GM18520 (cell line): Measurements from ENCODE around the gene EHMT2.

ENCODE experiments used
- ATAC-seq: cut with Tn5 transposase; IDR thresholded peaks from one replicate; pipeline ENCODE4 v1.9.1; 2021; ENCODE audit not compliant: unreplicated experiment

Gene EHMT2

DNA sequence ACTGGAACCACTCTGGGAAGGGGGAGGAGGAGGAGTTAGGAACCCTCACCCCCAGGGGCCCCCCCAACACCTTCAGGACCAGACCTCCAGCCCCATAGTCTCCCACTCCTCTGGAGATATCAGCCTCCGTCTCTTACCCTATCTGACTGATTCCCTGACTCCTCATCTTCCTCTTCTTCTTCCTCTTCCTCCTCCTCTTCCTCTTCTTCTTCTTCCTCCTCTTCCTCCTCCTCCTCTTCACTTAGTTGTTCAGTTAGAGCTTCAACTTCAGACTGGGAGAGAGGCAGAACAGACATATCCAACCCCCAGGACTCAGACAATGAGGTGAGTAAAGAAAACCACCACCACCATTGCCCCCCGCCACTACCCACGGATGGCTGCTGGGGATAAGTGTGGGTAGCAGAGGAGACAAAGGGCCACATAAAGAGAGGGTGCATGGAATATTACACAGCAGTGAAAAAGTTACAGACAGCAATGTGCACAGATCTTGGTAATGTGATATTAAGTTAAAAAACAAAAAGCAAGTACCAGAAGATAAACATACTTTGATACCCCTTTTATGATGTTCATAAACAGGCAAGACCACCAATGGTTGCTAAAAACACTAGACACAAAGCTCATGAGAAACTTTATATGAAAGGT is 8.0 kb downstream of the EHMT2 start:
- no peak for ATAC-seq

DNA sequence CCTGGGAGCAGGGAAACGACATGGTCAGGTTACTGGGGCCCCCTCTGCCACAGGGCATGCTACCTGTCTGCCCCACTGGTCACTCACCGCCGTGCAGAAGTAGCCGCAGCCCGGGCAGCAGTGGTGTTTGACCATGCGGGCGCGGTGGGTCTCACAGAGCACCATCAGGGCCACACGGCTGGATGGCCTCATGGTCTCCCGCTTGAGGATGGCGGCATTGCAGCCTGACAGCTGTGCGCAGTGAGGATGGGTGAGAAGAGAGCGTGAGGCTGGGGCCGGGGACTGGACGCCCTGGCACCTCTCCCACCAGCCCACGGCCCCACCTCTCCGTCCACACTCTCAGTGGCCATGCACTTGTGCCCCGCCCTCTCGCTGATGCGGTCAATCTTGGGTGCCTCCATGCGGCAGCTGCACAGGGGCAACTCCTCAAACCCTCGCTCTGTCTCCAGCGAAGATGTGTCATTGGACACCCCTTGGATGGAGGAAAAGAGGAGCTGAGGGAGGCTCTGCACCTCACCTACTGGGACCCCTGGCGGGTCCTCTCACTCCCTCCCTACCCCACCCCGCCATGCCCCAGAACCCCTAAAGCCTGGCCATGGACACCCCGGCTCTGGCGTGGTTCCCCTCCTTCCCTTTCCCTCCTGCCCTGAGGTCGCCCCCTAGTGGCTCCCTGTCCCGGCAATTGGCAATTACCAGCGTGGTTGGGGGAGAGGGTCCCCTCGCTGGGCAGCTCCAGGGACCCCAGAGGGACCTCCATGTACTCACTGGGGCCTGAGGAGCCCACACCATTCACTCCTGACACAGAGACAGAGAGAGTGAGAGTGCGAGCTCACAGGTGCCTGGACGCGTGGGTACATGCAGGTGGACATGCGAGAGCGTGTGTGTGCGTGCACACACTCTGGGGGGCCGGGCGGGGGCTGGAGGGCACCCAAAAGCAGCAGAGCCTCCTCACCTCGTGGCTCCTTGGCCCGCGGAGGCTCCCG is 8.9 kb downstream of the EHMT2 start:
- ATAC-seq = no peak

DNA sequence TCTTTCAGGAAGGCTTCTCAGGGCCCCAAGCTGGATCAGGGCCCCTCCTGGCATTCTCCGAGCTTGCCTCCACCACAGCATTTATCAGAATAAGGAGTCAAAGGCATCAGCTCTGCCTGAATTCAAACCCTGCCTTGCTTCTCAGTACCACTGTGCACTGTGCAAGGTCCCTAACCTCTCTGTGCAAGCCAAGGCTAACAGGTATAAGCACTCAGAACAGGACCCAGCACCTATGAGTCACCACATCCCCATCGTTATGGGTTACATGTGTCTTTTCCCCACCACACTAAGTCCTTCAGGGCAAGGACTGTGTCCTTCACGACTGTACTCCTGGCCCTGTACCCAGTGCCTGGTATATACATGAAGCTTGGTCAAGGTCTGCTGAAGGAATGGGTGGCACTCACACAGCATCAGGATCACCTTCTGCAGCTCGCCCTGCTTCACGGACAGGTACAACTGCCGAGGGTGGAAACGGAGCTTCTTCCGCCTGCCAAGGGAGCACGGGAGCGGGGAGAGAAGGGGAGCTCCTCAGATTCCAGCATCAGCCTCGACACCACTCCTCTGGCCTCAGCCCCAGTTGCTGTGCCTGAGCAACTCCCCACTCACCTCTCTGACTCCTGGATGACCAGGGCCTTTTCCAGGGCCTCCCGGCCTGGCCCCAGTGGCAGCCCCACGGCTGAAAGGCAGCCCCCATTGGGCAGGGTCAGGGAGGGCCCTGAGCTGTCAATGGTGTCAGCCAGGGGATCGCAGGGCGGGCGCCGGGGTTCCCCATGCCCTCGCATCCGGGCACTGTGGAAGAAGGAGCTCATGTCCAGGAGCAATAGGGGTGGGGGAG is 10.1 kb downstream of the EHMT2 start:
- ATAC-seq = no peak

- ATAC-seq = no peak
Measured at GRCh38 chr6:31886541-31886991, 10.9 kb downstream of the EHMT2 start.

- ATAC-seq = no peak
Measured at GRCh38 chr6:31884528-31885035, 12.9 kb downstream of the EHMT2 start.

DNA sequence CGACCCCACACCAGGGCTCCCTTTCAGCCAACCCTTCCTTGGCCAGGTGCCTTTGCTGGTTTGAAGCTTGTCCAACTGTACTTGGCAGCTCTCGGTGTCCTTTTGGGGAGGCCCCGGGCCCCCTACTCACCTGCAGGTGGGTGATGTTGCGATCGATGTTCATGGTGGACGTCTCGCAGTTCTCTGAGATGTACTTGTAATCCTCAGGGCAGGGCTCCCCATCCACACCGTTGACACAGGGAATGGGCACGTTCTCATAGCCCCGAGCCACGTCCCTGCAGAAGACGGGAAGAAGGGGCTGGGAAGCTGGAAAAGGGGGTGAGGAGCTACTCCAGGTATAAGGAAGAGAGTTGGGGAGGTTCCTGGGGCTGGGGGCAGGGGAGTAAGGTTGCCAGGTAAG is 13.8 kb downstream of the EHMT2 start:
- no peak for ATAC-seq

GRCh38 chr6:31882344-31882743 is 15.2 kb downstream of the EHMT2 start:
- no peak for ATAC-seq

GRCh38 chr6:31881136-31881859 is 16.2 kb downstream of the EHMT2 start:
- ATAC-seq = no peak

GRCh38 chr6:31880616-31881015 is 16.9 kb downstream of the EHMT2 start:
- no peak for ATAC-seq

DNA sequence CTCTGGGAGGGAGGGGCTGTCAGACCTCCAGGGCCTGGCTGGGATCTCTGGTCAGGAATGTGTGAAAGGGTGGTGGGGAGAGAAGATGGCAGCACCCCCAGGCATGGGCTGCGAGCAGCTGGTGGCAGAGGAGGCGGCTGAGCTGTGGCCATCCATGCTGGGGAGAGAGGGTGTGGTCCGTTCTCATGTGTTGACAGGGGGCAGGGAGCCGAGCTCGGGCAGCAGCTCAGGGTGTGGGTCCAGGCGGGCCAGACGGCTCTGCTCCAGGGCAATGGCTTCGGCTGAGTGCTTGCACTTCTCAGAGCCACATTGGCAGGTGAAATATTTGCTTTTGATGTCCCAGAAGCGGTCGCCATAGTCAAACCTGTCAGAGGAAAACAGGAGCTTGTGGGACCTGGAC is 17.6 kb downstream of the EHMT2 start:
- no peak for ATAC-seq

- ATAC-seq = no peak
Measured at GRCh38 chr6:31879143-31879542, 18.4 kb downstream of the EHMT2 start.

DNA sequence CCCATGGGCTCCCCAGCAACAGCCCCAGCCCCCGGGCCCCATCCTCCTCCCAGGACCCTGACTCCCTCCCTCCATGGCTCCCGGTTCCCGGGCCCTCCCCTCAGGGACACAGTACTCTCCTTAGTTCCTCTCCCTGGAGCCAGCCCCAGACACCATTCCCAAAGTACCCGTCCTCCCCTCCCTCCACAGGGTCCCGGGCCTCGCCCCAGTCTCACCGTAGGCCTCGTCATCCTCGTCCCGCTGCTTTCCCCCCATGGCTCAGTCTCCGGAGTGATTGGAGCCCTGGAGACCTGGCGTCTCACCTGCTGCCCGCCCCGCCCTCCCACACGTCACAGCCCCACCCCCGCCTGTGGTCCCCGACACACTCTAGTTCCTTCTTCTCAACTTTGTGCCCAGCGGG is 18.8 kb downstream of the EHMT2 start, which contains the start of gene SLC44A4:
Gene SLC44A4, minus strand, starts transcription at position 272 of the 400 bp plus-strand sequence. Its CDS starts 17 bp downstream, at position 255.
- ATAC-seq = no peak

DNA sequence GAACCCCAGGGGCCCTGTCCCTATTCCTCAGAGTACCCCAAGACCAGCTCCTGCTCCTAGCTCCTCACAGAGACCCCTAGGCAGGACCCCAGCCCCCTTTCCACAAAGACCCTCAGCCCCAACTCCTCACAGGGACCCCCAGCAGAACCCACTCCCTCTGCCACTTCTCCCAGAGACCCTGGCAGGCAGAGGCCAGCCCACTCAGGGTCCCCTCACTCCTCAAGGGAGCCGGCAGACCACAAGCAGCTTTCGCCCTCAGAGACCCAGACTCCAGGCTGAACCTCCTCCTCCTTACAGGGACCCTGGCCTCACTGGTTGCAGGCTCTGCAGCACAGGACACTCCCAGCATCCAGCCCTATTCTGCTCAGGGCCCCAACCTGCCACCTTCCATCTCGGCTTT is 19.3 kb downstream of the EHMT2 start:
- no peak for ATAC-seq

- ATAC-seq = no peak
Measured at GRCh38 chr6:31877651-31878161, 19.8 kb downstream of the EHMT2 start.

DNA sequence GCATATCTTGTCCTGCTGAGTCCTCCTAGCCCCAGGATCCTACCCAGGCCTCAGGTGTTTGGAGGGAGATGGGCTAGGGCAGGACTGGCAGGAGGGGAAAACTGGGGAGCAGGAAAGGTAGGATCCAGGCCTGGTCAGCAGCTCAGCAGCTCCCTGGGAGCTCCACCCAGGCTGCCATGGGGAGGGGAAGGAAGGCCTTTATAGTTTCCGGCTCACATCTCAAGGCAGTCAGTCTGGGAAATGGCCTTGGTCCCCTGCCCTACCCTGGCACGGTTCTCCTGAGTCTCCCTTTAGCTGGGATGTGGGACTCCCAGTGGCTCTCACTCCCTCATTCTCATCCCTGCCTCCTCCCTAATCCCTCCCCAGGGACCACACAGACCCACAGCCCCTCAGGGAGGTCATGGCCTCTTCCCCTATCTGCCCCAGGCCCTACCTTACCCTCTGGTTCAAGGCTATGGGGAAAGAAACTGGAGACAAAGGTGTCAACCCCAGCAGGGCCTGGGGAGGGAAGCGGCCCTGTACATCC is 20.3 kb downstream of the EHMT2 start:
- ATAC-seq = no peak

DNA sequence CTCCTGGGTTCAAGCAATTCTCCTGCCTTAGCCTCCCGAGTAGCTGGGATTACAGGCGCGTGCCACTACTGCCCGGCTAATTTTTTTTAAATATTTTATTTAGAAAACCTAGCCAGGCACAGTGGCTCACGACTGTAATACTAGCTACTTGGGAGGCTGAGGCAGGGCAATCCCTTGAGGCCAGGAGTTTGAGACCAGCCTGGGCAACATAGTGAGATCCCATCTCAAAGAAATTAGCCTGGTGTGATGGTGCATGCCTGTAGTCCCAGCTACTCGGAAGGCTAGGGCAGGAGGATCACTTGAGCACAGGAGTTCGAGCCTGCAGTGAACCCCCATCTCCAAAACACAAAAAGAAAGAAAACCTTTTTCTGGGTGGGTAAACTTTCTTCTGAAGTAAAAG is 21.1 kb downstream of the EHMT2 start:
- ATAC-seq = no peak

DNA sequence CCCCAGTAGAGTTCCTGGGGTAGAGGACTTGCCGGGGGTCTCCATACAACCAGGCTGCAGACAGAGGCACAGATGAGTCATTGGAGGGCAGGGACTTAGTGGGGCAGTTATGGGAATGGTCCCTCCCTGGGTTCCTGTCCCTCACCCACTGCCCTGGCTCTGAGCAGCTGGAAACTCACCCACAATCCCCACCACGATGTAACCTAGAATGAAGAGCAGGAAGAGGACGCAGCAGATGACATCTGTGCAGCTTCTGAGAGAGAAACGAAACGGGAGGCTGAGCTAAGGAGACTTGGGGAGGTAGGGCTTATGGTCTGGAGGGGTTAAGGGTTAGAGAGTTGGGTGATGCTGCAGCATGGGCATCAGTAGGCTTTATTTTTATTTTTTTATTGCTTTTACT is 21.6 kb downstream of the EHMT2 start:
- ATAC-seq = no peak

DNA sequence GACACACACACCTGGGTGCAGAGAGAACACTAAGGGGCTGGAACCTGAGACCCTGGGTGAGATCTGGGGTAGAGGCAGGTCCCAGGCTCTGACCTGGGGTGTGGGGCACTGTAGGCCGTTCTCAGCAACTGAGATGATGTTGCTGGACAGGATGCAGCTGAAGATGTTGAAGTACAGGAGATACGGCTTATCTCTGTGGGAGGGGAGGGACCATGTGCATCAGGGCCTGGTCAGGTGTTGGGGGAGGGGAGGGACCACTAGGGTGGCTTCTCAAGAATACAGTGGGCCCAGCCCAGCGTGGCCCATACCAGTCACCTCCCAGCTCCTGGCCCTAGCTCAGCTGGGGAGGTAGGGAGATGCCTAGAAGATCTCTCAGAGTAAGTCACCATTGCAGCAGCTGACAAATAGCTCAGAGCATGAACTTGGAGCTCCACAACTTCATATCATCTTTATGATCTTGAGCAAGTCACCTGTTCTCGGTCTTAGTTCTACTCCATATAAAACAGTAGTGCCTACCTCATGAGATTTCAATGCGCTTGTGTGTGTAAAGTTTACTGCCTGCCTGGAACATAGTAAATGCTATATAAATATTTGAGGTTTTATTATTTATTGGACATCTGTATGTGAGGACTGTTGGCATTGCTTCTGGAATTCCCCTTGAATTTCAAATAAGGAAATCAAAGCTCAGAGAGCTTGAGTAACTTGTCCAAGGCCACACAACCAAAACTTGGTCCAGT is 22.5 kb downstream of the EHMT2 start:
- no peak for ATAC-seq

DNA sequence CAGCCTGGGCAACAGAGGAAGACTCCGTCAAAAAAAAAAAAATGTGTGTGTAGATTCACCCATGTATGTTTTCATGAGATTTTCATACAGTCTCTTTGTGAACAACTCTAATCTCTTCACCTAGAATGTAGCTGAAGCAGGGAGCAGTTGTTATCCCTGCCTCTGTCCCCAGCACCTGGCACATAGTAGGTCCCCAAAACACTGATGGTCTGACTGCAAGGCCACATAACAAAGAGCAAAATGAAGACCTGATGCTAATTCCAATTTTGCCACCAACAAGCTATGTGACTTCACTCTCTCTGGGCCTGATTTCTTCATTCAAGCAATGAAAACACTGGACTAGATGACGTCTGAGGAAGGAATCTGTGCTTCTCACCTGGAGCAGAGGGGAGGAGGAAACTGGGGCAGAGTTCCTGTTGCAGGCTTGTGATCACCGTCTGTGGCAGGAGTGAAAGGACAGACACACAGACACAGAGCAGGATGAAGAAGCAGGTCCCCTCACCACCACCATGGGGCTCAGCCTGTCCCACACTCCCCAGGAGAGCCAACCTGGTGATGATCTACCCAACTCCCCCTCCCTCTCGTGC is 23.3 kb downstream of the EHMT2 start:
- no peak for ATAC-seq
